HepG2 (cell line): ENCODE measurements around the gene UTP3. TPM values are rescaled to one million over a fixed set of nuclear protein-coding genes. Genes with fewer than 3 reads are reported as not detected.

ENCODE experiments used
- DNMT1 ChIP-seq: sonication (generic); formaldehyde crosslinking; IDR thresholded peaks from 2 replicates; pipeline ENCODE4 v1.5.1; 2020; ENCODE audit warnings: mild to moderate bottlenecking, missing genetic modification reagents
- FOXK1 ChIP-seq: sonication (generic); formaldehyde crosslinking; IDR thresholded peaks from 2 replicates; pipeline ENCODE4 v1.4.0; 2020; ENCODE audit warnings: low read depth, missing genetic modification reagents, borderline replicate concordance
- GATAD2A ChIP-seq: IDR thresholded peaks from 2 replicates; pipeline ENCODE4 v1.6.1; 2016
- MAZ ChIP-seq, 2 experiments: sonication (generic) in 1 of 2; formaldehyde crosslinking in 1 of 2; IDR thresholded peaks; 2 replicates each; pipeline versions ENCODE4 v1.5.0 to v1.6.1; 2012 to 2020; ENCODE audit warnings: low read depth in 2 of 2, mild to moderate bottlenecking in 2 of 2, borderline replicate concordance in 1 of 2, improper control_type of control experiment in 1 of 2, low read length in 1 of 2, missing genetic modification reagents in 1 of 2, moderate library complexity in 1 of 2
- RAD21 ChIP-seq: fragments of 450-650 bp; formaldehyde crosslinking; IDR thresholded peaks from 2 replicates; pipeline ENCODE4 v1.5.0; 2020; ENCODE audit warnings: mild to moderate bottlenecking
- SMARCC2 ChIP-seq: fragments of 450-650 bp; IDR thresholded peaks from 2 replicates; pipeline ENCODE4 v1.6.1; 2017; ENCODE audit warnings: antibody characterized with exemption, mild to moderate bottlenecking
- STAG1 ChIP-seq: sonication (generic); formaldehyde crosslinking; IDR thresholded peaks from 2 replicates; pipeline ENCODE4 v1.4.0; 2020; ENCODE audit warnings: missing genetic modification reagents
- ZFAT ChIP-seq: sonication (generic); formaldehyde crosslinking; conservative IDR thresholded peaks from 2 replicates; pipeline ENCODE4 v1.8.1; 2023; ENCODE audit warnings: missing genetic modification reagents, inconsistent platforms
- ZFY ChIP-seq: sonication (generic); formaldehyde crosslinking; IDR thresholded peaks from 2 replicates; pipeline ENCODE4 v1.4.0; 2020; ENCODE audit warnings: missing genetic modification reagents
- ZNF124 ChIP-seq: sonication (generic); formaldehyde crosslinking; IDR thresholded peaks from 2 replicates; pipeline ENCODE4 v1.4.0; 2020; ENCODE audit warnings: missing genetic modification reagents
- ZNF3 ChIP-seq: IDR thresholded peaks from 2 replicates; pipeline ENCODE4 v1.7.0; 2017; ENCODE audit warnings: inconsistent platforms
- ZNF446 ChIP-seq: sonication (generic); formaldehyde crosslinking; IDR thresholded peaks from 2 replicates; pipeline ENCODE4 v1.5.0; 2020; ENCODE audit warnings: mild to moderate bottlenecking, missing genetic modification reagents
- ZNF451 ChIP-seq: sonication (generic); formaldehyde crosslinking; IDR thresholded peaks from 2 replicates; pipeline ENCODE4 v1.5.0; 2020; ENCODE audit warnings: mild to moderate bottlenecking, missing genetic modification reagents
- polyA plus RNA-seq, 8 experiments: library from polyadenylated mRNA; depleted of rRNA in 3 of 8; stranded (reverse) in 7 of 8; unstranded in 1 of 8; fragments of >200 nt; fragmentation: Illumina TruSeq in 4 of 8; extraction: Trizol in 4 of 8; gene quantifications; 2 replicates each; pipeline versions ENCODE4 v1.2.1 to v1.2.3, GENCODE V29; 2011 to 2016; ENCODE audit warnings: low read depth in 4 of 8, missing spikeins in 1 of 8, mixed read lengths in 1 of 8; ENCODE audit not compliant: insufficient read depth in 1 of 8
- total RNA-seq, 5 experiments: library from RNA; depleted of rRNA; stranded (reverse); fragments of >200 nt; fragmentation: Illumina TruSeq; extraction: Trizol; gene quantifications; 2 replicates each; pipeline ENCODE4 v1.2.3, GENCODE V29; 2016; ENCODE audit warnings: low read depth in 1 of 5
- TF ChIP-seq, protein P1 (sequence below): sonication (generic); formaldehyde crosslinking; IDR thresholded peaks from 2 replicates; pipeline ENCODE4 v1.5.0; 2020; ENCODE audit warnings: mild to moderate bottlenecking, missing genetic modification reagents, borderline replicate concordance
- TF ChIP-seq, protein P2 (sequence below): sonication (generic); formaldehyde crosslinking; IDR thresholded peaks from 2 replicates; pipeline ENCODE4 v1.8.1; 2022; ENCODE audit warnings: mild to moderate bottlenecking, missing genetic modification reagents
- TF ChIP-seq, protein P3 (sequence below): sonication (generic); formaldehyde crosslinking; conservative IDR thresholded peaks from 2 replicates; pipeline ENCODE4 v1.4.0; 2020; ENCODE audit warnings: mild to moderate bottlenecking, missing genetic modification reagents, moderate library complexity
- TF ChIP-seq, protein P4 (sequence below): sonication (generic); formaldehyde crosslinking; IDR thresholded peaks from 2 replicates; pipeline ENCODE4 v1.5.0; 2020; ENCODE audit warnings: missing genetic modification reagents, mild to moderate bottlenecking, borderline replicate concordance
- TF ChIP-seq, protein P5 (sequence below): sonication (generic); formaldehyde crosslinking; IDR thresholded peaks from 2 replicates; pipeline ENCODE4 v1.4.0; 2020; ENCODE audit warnings: missing genetic modification reagents

The UTP3 gene
- total and polyA plus RNA-seq, 2 of the 13 experiments (the other 11 are each of a cell fraction or from before 2014, with no cell fraction given) = 6.9 to 19.5 TPM

DNA sequence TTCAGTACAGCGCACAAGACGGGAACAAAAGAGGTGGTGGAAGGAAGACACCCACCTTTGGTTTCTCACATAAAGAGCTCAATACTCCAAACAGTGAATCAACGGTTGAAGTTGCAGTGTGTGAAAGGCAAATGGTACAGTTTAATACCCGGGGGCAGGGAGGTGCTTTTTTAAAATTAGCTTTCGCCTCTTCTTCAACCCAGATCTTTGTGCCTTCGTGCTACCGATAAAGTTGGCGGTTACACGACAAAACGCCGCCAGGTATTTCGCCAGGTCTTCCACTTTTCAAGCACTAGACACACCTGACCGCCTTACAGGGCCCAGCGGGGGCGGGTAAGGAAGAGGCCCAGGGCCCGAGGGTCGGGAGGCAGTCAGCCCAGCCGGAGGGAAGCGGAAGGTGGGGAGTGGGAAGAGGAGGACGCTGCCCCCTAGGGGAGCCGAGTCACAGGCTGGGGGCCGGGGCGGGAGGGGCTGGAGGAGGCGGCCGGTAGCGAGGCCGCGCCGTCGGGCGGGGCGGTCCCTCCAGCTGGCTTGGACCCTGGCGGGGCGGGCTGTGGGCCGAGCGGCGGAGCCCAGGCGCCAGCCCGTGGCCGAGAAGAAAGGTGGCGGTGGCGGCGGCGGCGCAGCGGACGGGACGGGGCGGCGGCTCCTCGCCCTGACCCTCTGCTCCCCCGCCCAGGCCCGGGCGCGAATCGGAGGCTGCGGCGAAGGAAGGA, 16.0 kb downstream of the UTP3 start (continued):
- TF ChIP-seq, protein P1, sequence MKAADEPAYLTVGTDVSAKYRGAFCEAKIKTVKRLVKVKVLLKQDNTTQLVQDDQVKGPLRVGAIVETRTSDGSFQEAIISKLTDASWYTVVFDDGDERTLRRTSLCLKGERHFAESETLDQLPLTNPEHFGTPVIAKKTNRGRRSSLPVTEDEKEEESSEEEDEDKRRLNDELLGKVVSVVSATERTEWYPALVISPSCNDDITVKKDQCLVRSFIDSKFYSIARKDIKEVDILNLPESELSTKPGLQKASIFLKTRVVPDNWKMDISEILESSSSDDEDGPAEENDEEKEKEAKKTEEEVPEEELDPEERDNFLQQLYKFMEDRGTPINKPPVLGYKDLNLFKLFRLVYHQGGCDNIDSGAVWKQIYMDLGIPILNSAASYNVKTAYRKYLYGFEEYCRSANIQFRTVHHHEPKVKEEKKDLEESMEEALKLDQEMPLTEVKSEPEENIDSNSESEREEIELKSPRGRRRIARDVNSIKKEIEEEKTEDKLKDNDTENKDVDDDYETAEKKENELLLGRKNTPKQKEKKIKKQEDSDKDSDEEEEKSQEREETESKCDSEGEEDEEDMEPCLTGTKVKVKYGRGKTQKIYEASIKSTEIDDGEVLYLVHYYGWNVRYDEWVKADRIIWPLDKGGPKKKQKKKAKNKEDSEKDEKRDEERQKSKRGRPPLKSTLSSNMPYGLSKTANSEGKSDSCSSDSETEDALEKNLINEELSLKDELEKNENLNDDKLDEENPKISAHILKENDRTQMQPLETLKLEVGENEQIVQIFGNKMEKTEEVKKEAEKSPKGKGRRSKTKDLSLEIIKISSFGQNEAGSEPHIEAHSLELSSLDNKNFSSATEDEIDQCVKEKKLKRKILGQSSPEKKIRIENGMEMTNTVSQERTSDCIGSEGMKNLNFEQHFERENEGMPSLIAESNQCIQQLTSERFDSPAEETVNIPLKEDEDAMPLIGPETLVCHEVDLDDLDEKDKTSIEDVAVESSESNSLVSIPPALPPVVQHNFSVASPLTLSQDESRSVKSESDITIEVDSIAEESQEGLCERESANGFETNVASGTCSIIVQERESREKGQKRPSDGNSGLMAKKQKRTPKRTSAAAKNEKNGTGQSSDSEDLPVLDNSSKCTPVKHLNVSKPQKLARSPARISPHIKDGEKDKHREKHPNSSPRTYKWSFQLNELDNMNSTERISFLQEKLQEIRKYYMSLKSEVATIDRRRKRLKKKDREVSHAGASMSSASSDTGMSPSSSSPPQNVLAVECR = peak; percentile 51; the same call in 1 of the 2 replicates
- TF ChIP-seq GATAD2A (CRISPR knock-in tag) (0 out of 2 replicates have a peak, but pooled peaks have one; percentile 29), ZNF3 (CRISPR knock-in tag) (no peak), DNMT1 (CRISPR knock-in tag) (no peak), RAD21 (CRISPR knock-in tag) (peak; percentile 12; the same call in 1 of the 2 replicates), ZNF124 (no peak), ZNF451 (CRISPR knock-in tag) (peak; percentile 23; the same call in 1 of the 2 replicates), ZFAT (no peak), FOXK1 (no peak), MAZ (IDR thresholded peaks at IDR 0.05; ENCODE audit: borderline replicate concordance, low read depth, low read length) (peak; percentile 98), MAZ (CRISPR knock-in tag; IDR thresholded peaks at IDR 0.05; ENCODE audit: low read depth) (peak; percentile 96), ZFY (CRISPR knock-in tag) (peak; percentile 78), SMARCC2 (no peak), STAG1 (CRISPR knock-in tag) (no peak), ZNF446 (CRISPR knock-in tag) (peak; percentile 43; the same call in 1 of the 2 replicates)
- TF ChIP-seq, protein P2, sequence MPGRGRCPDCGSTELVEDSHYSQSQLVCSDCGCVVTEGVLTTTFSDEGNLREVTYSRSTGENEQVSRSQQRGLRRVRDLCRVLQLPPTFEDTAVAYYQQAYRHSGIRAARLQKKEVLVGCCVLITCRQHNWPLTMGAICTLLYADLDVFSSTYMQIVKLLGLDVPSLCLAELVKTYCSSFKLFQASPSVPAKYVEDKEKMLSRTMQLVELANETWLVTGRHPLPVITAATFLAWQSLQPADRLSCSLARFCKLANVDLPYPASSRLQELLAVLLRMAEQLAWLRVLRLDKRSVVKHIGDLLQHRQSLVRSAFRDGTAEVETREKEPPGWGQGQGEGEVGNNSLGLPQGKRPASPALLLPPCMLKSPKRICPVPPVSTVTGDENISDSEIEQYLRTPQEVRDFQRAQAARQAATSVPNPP = no peak
- TF ChIP-seq, protein P3, sequence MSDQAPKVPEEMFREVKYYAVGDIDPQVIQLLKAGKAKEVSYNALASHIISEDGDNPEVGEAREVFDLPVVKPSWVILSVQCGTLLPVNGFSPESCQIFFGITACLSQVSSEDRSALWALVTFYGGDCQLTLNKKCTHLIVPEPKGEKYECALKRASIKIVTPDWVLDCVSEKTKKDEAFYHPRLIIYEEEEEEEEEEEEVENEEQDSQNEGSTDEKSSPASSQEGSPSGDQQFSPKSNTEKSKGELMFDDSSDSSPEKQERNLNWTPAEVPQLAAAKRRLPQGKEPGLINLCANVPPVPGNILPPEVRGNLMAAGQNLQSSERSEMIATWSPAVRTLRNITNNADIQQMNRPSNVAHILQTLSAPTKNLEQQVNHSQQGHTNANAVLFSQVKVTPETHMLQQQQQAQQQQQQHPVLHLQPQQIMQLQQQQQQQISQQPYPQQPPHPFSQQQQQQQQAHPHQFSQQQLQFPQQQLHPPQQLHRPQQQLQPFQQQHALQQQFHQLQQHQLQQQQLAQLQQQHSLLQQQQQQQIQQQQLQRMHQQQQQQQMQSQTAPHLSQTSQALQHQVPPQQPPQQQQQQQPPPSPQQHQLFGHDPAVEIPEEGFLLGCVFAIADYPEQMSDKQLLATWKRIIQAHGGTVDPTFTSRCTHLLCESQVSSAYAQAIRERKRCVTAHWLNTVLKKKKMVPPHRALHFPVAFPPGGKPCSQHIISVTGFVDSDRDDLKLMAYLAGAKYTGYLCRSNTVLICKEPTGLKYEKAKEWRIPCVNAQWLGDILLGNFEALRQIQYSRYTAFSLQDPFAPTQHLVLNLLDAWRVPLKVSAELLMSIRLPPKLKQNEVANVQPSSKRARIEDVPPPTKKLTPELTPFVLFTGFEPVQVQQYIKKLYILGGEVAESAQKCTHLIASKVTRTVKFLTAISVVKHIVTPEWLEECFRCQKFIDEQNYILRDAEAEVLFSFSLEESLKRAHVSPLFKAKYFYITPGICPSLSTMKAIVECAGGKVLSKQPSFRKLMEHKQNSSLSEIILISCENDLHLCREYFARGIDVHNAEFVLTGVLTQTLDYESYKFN (CRISPR knock-in tag) = peak; percentile 58; the same call in 1 of the 2 replicates
- TF ChIP-seq, protein P4, sequence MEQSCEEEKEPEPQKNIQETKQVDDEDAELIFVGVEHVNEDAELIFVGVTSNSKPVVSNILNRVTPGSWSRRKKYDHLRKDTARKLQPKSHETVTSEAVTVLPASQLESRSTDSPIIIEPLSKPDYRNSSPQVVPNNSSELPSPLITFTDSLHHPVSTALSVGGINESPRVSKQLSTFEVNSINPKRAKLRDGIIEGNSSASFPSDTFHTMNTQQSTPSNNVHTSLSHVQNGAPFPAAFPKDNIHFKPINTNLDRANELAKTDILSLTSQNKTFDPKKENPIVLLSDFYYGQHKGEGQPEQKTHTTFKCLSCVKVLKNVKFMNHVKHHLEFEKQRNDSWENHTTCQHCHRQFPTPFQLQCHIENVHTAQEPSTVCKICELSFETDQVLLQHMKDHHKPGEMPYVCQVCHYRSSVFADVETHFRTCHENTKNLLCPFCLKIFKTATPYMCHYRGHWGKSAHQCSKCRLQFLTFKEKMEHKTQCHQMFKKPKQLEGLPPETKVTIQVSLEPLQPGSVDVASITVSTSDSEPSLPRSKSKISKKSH (CRISPR knock-in tag) = no peak
- TF ChIP-seq, protein P5, sequence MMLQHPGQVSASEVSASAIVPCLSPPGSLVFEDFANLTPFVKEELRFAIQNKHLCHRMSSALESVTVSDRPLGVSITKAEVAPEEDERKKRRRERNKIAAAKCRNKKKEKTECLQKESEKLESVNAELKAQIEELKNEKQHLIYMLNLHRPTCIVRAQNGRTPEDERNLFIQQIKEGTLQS (CRISPR knock-in tag) = no peak
